PC-9 (cell line): Measurements from ENCODE around the gene PDE11A. TPM values are rescaled to one million over a fixed set of nuclear protein-coding genes. Genes with fewer than 3 reads are reported as not detected.

ENCODE experiments used
- BruUV-seq: library from RNA; stranded (reverse); fragments of 400-500 nt; replicated peaks from 2 replicates; lab custom pipeline; 2021; lab: Mats Ljungman, UMichigan
- CTCF ChIA-PET: fragments of 300-600 bp; sonication (Branson Sonifier 250); formaldehyde crosslinking; loops from one replicate; lab custom pipeline; 2022; ENCODE audit warnings: antibody characterized with exemption; lab: Charles Lee
- POLR2A ChIA-PET: fragments of 300-600 bp; sonication (Branson Sonifier 250); formaldehyde crosslinking; loops from one replicate; lab custom pipeline; 2022; ENCODE audit warnings: antibody characterized with exemption; ENCODE audit not compliant: unreplicated experiment; lab: Charles Lee
- DNase-seq, 2 experiments: peaks; one replicate each; pipeline versions ENCODE4 v3.0.0 to v3.0.0-alpha.2; 2015 to 2022; ENCODE audit warnings: mixed read lengths in 1 of 2
- H2AFZ ChIP-seq: fragments of 200-600 bp; sonication (generic); 2 replicates; pipeline ENCODE4 v1.8.1; 2017; ENCODE audit warnings: antibody characterized with exemption
- H3F3A ChIP-seq: fragments of 200-600 bp; sonication (generic); 2 replicates; pipeline ENCODE4 v1.8.1; 2017; ENCODE audit warnings: antibody characterized with exemption, mild to moderate bottlenecking, low read depth; ENCODE audit not compliant: insufficient read depth
- H3K27ac ChIP-seq: fragments of 200-600 bp; sonication (generic); 2 replicates; pipeline ENCODE4 v1.6.1; 2016; ENCODE audit warnings: mixed run types
- H3K27me3 ChIP-seq: fragments of 200-600 bp; sonication (generic); 2 replicates; pipeline ENCODE4 v1.6.1; 2016; ENCODE audit warnings: low read depth, mixed run types; ENCODE audit not compliant: insufficient read depth
- H3K36me3 ChIP-seq: fragments of 200-600 bp; sonication (generic); 2 replicates; pipeline ENCODE4 v1.6.1; 2016; ENCODE audit warnings: low read depth, mixed run types
- H3K4me1 ChIP-seq: fragments of 200-600 bp; sonication (generic); replicated peaks from 2 replicates; pipeline ENCODE4 v1.6.1; 2016; ENCODE audit warnings: mixed run types; ENCODE audit not compliant: insufficient read depth
- H3K4me2 ChIP-seq: fragments of 200-600 bp; sonication (generic); 2 replicates; pipeline ENCODE4 v1.6.1; 2017; ENCODE audit warnings: mixed run types
- H3K4me3 ChIP-seq: fragments of 200-600 bp; sonication (generic); 2 replicates; pipeline ENCODE4 v1.6.1; 2016; ENCODE audit warnings: mixed run types
- H3K79me2 ChIP-seq: fragments of 200-600 bp; sonication (generic); 2 replicates; pipeline ENCODE4 v1.6.1; 2017; ENCODE audit warnings: low read depth, mixed run types
- H3K9me2 ChIP-seq: fragments of 200-600 bp; sonication (generic); 2 replicates; pipeline ENCODE4 v1.8.1; 2017; ENCODE audit warnings: mild to moderate bottlenecking; ENCODE audit not compliant: insufficient read depth
- H3K9me3 ChIP-seq: fragments of 200-600 bp; sonication (generic); 2 replicates; pipeline ENCODE4 v1.8.1; 2016; ENCODE audit warnings: low read depth; ENCODE audit not compliant: insufficient read depth
- H4K20me1 ChIP-seq: fragments of 200-600 bp; sonication (generic); 2 replicates; pipeline ENCODE4 v1.8.1; 2017; ENCODE audit not compliant: insufficient read depth
- CTCF ChIP-seq: fragments of 200-600 bp; sonication (generic); conservative IDR thresholded peaks from 2 replicates; pipeline ENCODE4 v1.6.1; 2017; ENCODE audit warnings: mixed run types, antibody characterized with exemption, mild to moderate bottlenecking, moderate library complexity
- EZH2 ChIP-seq: fragments of 200-600 bp; sonication (generic); IDR thresholded peaks from 2 replicates; pipeline ENCODE4 v1.8.0; 2017; ENCODE audit warnings: antibody characterized with exemption, low read depth
- intact Hi-C: fragments of 100-400 bp; cut with micrococcal nuclease; formaldehyde crosslinking; loops from one replicate; pipeline ENCODE4 v1.10.0; 2022; ENCODE audit not compliant: unreplicated experiment
- total RNA-seq: library from RNA; stranded (reverse); gene quantifications from 2 replicates; pipeline ENCODE4 v1.2.3, GENCODE V29; 2021

Gene PDE11A
- total RNA-seq, 1 experiment from 2014 or later = 1.4 TPM

- TF ChIP-seq EZH2 = no peak
- no peak for TF ChIP-seq CTCF
- ChIA-PET CTCF (no interaction called here), POLR2A (no interaction called here)
- H3K79me2 ChIP-seq = no peaks in the 10 kb centered on the region
- no peak overlapping the region; the same call in 1 of the 2 replicates for H2AFZ ChIP-seq
- no TSS peak for BruUV-seq
- H3K27ac ChIP-seq = no peak overlapping the region
- H3K9me3 ChIP-seq = no peaks in the 10 kb centered on the region
- H3K4me1 ChIP-seq = no peaks in the 10 kb centered on the region
- H3K4me2 ChIP-seq = no peak overlapping the region
- H3K36me3 ChIP-seq = no peaks in the 10 kb centered on the region
- intact Hi-C loops = no loop called here
- no peak overlapping the region for H3K4me3 ChIP-seq
- no peak for DNase-seq
- H3K27me3 ChIP-seq = 0 out of 2 replicates have a peak, but pooled peaks cover 7% of the 10 kb centered on the region
- H3F3A ChIP-seq = no peaks in the 10 kb centered on the region
- no peaks in the 10 kb centered on the region for H3K9me2 ChIP-seq
- no peaks in the 10 kb centered on the region for H4K20me1 ChIP-seq
Measured at GRCh38 chr2:177628831-177629230, 443.7 kb downstream of the PDE11A start.

- TF ChIP-seq CTCF (no peak), EZH2 (no peak)
- no peaks in the 10 kb centered on the region for H4K20me1 ChIP-seq
- H3K4me1 ChIP-seq = no peaks in the 10 kb centered on the region
- no peaks in the 10 kb centered on the region for H3K9me2 ChIP-seq
- no peaks in the 10 kb centered on the region for H3K9me3 ChIP-seq
- H3K79me2 ChIP-seq = no peaks in the 10 kb centered on the region
- H3K36me3 ChIP-seq = no peaks in the 10 kb centered on the region
- POLR2A ChIA-PET = no interaction called here
- no TSS peak for BruUV-seq
- no peak overlapping the region for H3K27ac ChIP-seq
- CTCF ChIA-PET = no interaction called here
- no peaks in the 10 kb centered on the region for H3F3A ChIP-seq
- 0 out of 2 replicates have a peak, but pooled peaks cover 7% of the 10 kb centered on the region for H3K27me3 ChIP-seq
- no peak overlapping the region for H3K4me3 ChIP-seq
- H3K4me2 ChIP-seq = no peak overlapping the region
- intact Hi-C loops = no loop called here
- DNase-seq = no peak
- H2AFZ ChIP-seq = no peak overlapping the region
Measured at GRCh38 chr2:177625744-177626650, 446.6 kb downstream of the PDE11A start.

GRCh38 chr2:177622521-177622920, 450.1 kb downstream of the PDE11A start:
- Histone ChIP-seq H3K4me2 (no peak overlapping the region), H4K20me1 (no peaks in the 10 kb centered on the region), H3K4me3 (no peak overlapping the region), H3K27me3 (no peaks in the 10 kb centered on the region), H2AFZ (no peak overlapping the region), H3F3A (no peaks in the 10 kb centered on the region), H3K36me3 (no peaks in the 10 kb centered on the region), H3K9me3 (peaks cover 3% of the 10 kb centered on the region), H3K4me1 (0 out of 2 replicates have a peak, but pooled peaks cover 6% of the 10 kb centered on the region), H3K79me2 (no peaks in the 10 kb centered on the region), H3K9me2 (no peaks in the 10 kb centered on the region), H3K27ac (no peak overlapping the region)
- POLR2A ChIA-PET = no interaction called here
- BruUV-seq = no TSS peak
- intact Hi-C loops = no loop called here
- DNase-seq = no peak
- TF ChIP-seq CTCF = no peak
- CTCF ChIA-PET = no interaction called here
